ENCODE measurements around the gene DAPL1.

DAPL1 gene

GRCh38 chr2:158748926-158749590 lies 46.1 kb upstream of the DAPL1 start:
- H3K4me1 ChIP-seq (ENCODE audit: low read length) = peaks cover 5% of the 10 kb centered on the region
- TF ChIP-seq CTCF (IDR thresholded peaks at IDR 0.05; ENCODE audit: low read depth, low read length) (no peak), EZH2phosphoT487 (IDR thresholded peaks at IDR 0.05; ENCODE audit: low read depth) (no peak)
- no peaks in the 10 kb centered on the region for H3K36me3 ChIP-seq (replicated peaks; ENCODE audit: low read depth, low read length)
- no peak overlapping the region for H2AFZ ChIP-seq (ENCODE audit: low read depth, low read length)
- peaks cover 28% of the 10 kb centered on the region for H3K27me3 ChIP-seq (ENCODE audit: low read depth, low read length)
- no peaks in the 10 kb centered on the region for H3K9me3 ChIP-seq (ENCODE audit: insufficient read depth, low read length)
- no peak overlapping the region for H3K4me2 ChIP-seq (ENCODE audit: low read length)
- H4K20me1 ChIP-seq (ENCODE audit: insufficient read depth, low read length) = no peaks in the 10 kb centered on the region
- H3K79me2 ChIP-seq (ENCODE audit: low read length) = no peaks in the 10 kb centered on the region
- H3K27ac ChIP-seq (ENCODE audit: low read length) = no peak overlapping the region
- no peak overlapping the region for H3K9ac ChIP-seq (ENCODE audit: low read length)
- no peak overlapping the region for H3K4me3 ChIP-seq (ENCODE audit: low read length)

- H3K79me2 ChIP-seq (ENCODE audit: low read length) = no peaks in the 10 kb centered on the region
- H3K4me2 ChIP-seq (ENCODE audit: low read length) = no peak overlapping the region
- TF ChIP-seq CTCF (IDR thresholded peaks at IDR 0.05; ENCODE audit: low read depth, low read length) (no peak), EZH2phosphoT487 (IDR thresholded peaks at IDR 0.05; ENCODE audit: low read depth) (no peak)
- H3K27ac ChIP-seq (ENCODE audit: low read length) = no peak overlapping the region
- no peaks in the 10 kb centered on the region for H3K9me3 ChIP-seq (ENCODE audit: insufficient read depth, low read length)
- peaks cover 28% of the 10 kb centered on the region for H3K27me3 ChIP-seq (ENCODE audit: low read depth, low read length)
- H3K9ac ChIP-seq (ENCODE audit: low read length) = no peak overlapping the region
- no peaks in the 10 kb centered on the region for H3K36me3 ChIP-seq (replicated peaks; ENCODE audit: low read depth, low read length)
- no peaks in the 10 kb centered on the region for H3K4me1 ChIP-seq (ENCODE audit: low read length)
- H2AFZ ChIP-seq (ENCODE audit: low read depth, low read length) = no peak overlapping the region
- H3K4me3 ChIP-seq (ENCODE audit: low read length) = no peak overlapping the region
- no peaks in the 10 kb centered on the region for H4K20me1 ChIP-seq (ENCODE audit: insufficient read depth, low read length)
Measured at GRCh38 chr2:158750458-158751125, 44.5 kb upstream of the DAPL1 start.

- H3K4me3 ChIP-seq (ENCODE audit: low read length) = peak overlapping the region; percentile 53
Measured at GRCh38 chr2:158753641-158754611, 41.2 kb upstream of the DAPL1 start.

More at GRCh38 chr2:158753641-158754611, 41.2 kb upstream of the DAPL1 start:
- H3K36me3 ChIP-seq (replicated peaks; ENCODE audit: low read depth, low read length) = no peaks in the 10 kb centered on the region
- H3K9ac ChIP-seq (ENCODE audit: low read length) = peak overlapping the region; percentile 11; the same call in 1 of the 2 replicates
- TF ChIP-seq CTCF (IDR thresholded peaks at IDR 0.05; ENCODE audit: low read depth, low read length) = peak; percentile 93
- TF ChIP-seq EZH2phosphoT487 (IDR thresholded peaks at IDR 0.05; ENCODE audit: low read depth) = no peak
- peak overlapping the region; percentile 62 for H3K4me2 ChIP-seq (ENCODE audit: low read length)
- no peaks in the 10 kb centered on the region for H3K4me1 ChIP-seq (ENCODE audit: low read length)
- H3K27ac ChIP-seq (ENCODE audit: low read length) = no peak overlapping the region
- H3K27me3 ChIP-seq (ENCODE audit: low read depth, low read length) = peaks cover 7% of the 10 kb centered on the region
- peak overlapping the region; percentile 60 for H2AFZ ChIP-seq (ENCODE audit: low read depth, low read length)
- no peaks in the 10 kb centered on the region for H3K79me2 ChIP-seq (ENCODE audit: low read length)
- H3K9me3 ChIP-seq (ENCODE audit: insufficient read depth, low read length) = no peaks in the 10 kb centered on the region
- no peaks in the 10 kb centered on the region for H4K20me1 ChIP-seq (ENCODE audit: insufficient read depth, low read length)

Measured in OCI-LY3 (cell line).